GM21576 (cell line): ENCODE data around the gene UBE2G1.
A peak's percentile ranks its signal among the peaks of the same experiment; 100 is the strongest.
"Not testable (repeated sequence)": the region's sequence is repeated elsewhere in the genome, so short reads cannot be mapped to it uniquely, and the experiment has no call there.

Source experiments
- ATAC-seq: cut with Tn5 transposase; IDR thresholded peaks from one replicate; pipeline ENCODE4 v1.9.1; 2021; ENCODE audit warnings: mild to moderate bottlenecking, moderate library complexity; ENCODE audit not compliant: unreplicated experiment

The UBE2G1 gene

DNA sequence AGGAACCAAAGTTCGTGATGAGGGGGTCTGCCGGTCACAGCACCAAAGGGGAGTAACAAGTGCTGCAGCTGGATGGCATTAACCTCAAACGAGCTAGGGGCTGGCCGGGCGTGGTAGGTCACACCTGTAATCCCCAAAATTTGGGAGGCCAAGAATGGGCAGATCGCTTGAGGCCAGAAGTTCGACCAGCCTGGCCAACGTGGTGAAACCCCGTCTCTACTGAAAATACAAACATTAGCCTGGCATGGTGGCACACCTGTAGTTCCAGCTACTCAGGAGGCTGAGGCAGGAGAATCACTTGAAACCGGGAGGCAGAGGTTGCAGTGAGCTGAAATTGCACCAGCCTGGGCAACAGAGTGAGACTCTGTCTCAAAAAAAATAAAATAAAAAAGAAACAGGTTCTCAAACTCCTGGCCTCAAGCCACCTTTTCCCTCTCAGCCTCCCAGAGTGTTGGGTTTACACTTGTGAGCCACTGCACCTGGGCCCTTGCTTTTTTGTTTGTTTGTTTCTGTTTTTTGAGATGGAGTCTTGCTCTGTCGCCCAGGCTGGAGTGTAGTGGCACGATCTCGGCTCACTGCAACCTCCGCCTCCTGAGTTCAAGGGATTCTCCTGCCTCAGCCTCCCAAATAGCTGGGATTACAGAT lies 9.4 kb upstream of the UBE2G1 start:
- not testable (repeated sequence) for ATAC-seq

GRCh38 chr17:4375039-4375748 lies 8.7 kb upstream of the UBE2G1 start:
- peak; percentile 70 for ATAC-seq

DNA sequence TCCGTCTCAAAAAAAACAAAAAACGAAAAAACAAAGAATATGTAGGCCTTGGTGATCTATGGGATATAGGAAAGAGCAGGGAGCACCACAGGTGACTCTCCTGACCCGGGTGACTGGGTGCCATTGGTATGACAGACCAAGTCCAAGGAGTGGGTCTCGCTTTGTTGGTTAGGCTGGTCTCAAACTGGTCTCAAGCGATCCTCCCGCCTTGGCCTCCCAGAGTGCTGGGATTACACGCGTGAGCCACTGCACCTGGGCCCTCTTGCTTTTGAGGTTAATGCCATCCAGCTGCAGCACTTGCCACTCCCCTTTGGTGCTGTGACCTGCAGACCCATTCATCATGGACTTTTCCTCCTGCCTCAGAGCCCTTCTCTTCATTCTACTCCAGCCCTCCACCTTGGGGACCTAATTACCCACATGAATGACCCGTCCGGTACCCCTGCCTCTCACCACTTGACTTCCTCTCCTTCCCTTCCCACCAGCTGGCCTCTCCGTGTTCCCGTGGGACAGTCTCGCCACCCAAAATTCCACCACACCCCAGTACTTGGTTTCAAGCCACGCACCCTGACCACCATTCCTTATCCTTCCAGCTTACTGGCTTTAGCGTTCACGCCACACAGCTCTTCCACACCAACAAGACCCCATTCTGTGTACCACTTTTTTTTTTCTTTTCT lies 3.2 kb upstream of the UBE2G1 start:
- ATAC-seq, result no peak

DNA sequence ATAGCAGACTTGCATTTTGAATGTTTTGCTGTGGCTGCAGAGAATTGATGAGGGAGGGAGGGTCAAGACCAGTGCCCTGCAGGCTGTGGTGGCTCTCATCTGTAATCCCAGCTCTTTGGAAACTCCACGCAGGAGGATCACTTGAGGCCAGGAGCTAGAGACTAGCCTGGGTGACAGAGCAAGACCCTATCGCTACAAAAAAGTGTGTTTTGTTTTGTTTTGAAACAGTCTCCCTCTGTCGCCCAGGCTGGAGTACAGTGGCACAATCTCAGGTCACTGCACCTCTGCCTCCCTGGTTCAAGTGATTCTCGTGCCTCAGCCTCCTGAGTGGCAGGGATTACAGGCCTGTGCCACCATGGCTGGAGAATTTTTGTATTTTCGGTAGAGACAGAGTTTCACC lies 1.9 kb upstream of the UBE2G1 start:
- no peak for ATAC-seq

GRCh38 chr17:4367177-4367576 lies 702 bp upstream of the UBE2G1 start:
- ATAC-seq, result not testable (repeated sequence)

DNA sequence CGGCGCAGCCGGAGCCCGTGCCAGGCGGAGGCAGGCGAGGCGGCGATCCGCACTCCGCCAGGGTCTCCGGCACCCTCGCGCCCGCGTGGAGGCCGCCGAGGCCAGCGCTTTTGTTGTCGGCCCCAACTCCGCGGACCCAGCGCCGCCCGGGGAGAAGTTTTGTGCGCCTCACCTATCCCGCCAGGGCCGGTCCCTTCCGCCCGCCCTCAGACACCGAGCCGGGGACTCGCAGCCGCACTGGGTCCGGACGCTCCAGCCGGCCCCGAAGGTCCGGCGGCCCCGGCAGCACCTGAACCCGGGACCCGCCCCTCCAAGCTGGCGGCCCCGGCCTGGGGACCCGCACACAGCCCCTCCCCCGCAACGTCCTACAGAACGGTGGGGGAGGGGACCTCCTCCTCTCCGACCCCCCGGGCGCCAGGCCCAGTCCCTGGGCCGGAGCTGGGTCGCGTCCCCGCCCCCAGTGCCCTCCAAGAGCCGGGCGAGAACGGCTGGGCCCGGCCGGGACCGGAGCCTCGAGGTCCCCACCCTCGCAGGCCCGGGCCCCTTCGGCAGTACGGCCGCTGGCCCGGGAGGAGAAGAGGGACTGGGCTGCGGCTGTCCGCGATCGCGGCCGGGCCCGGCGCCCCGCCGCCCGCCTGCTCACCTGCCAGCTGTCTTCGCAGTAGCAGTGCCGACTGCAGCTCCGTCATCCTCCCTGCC lies 698 bp downstream of the UBE2G1 start:
- ATAC-seq, result peak; percentile 22

GRCh38 chr17:4365103-4365627 lies 1.3 kb downstream of the UBE2G1 start:
- ATAC-seq, result peak; percentile 40

DNA sequence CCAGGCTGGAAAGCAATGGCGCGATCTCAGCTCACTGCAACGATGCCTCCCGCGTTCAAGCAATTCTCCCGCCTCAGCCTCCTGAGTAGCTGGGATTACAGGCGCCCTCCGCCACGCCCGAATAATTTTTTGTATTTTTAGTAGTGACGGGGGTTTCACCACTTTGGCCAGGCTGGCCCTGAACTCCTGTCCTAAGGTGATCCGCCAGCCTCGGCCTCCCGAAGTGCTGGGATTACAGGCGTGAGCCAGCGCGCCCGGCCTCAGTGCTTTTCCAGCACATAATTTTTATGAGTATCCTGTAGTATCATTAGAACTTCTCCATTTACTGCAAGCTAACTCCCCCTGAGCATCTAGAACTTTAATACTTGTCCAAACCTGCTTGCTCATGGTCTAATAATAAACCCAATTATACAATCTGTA lies 1.8 kb downstream of the UBE2G1 start:
- ATAC-seq, result no peak

- ATAC-seq, result no peak
These were observed 4.3 kb downstream of the UBE2G1 start for GRCh38 chr17:4362141-4362540.

DNA sequence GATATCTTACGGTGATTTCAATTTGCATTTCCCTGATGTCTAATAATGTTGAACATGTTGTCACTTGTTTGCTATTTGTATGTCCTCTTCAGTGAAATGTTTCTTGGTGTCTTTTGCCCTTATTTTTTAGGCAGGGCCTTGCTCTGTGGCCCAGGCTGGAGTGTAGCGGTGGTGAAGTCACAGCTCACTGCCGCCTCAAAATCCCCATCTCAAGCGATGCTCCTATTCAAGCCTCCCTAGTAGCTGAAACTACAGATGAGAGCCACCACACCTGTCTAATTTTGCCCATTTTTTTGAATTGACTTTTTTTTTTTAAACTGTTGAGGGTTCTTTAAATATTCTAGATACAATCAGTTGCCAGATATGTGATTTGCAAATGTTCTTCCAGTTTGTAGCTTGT lies 8.3 kb downstream of the UBE2G1 start:
- no peak for ATAC-seq

- no peak for ATAC-seq
These were observed 8.8 kb downstream of the UBE2G1 start for GRCh38 chr17:4357671-4358070.

DNA sequence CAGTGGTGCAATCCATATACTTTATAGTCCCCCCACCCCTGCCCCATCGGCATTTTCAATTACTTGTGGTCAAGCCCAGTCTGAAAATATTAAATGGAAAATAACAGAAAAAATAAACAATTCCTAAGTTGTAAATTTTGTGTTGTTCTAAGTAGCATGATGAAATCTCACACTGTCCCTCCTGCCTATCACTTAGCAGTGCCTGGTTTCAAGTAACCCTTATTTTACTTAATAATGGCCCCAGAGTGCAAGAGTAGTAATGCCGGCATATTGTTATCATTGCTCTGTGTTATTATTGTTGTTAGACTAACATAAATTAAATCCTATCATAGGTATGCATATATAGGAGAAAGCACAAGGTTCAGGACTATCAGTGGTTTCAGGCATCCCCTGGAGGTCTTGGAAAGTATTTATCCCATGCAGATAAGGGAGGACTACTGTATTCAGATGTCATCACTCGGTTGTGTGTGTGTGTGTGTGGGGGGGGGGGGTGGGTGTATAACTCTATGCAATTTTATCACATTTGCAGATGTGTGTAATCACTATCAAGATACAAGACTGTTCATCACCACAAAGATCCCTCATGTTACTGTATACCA lies 9.3 kb downstream of the UBE2G1 start:
- no peak for ATAC-seq

GRCh38 chr17:4354862-4355514 lies 11.5 kb downstream of the UBE2G1 start:
- no peak for ATAC-seq

GRCh38 chr17:4354206-4354605 lies 12.3 kb downstream of the UBE2G1 start:
- no peak for ATAC-seq

- ATAC-seq, result not testable (repeated sequence)
These were observed 16.3 kb downstream of the UBE2G1 start for GRCh38 chr17:4350214-4350613.

DNA sequence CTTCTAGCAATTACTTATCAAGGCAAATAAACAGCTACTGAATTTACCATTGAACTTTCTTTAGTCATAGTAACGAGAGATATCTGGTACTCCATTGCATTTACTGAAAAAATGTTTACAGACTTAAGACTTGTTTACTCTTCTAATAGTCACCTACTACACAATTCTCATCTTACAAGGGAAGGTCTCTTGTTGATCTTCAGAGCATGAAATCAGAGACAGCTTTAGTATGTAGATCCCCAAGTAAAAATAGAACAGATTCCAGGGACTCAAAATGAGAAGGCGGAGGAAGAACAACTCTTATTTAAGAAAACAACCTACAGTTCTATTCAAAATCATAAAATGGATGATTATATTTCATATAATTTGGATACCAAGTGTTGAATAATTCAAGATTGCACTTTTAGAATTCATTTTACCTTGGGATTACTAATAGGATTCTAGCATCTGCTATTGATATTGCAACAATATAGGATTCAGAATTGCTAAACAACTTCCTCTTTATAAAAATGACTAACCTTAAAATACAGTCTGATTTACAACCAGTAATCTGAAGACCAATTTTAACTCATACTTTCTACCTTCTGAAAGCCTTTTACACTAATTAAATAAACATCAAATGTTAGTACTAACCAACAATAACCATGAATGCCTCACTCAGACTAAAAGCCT lies 20.8 kb downstream of the UBE2G1 start:
- ATAC-seq, result no peak

DNA sequence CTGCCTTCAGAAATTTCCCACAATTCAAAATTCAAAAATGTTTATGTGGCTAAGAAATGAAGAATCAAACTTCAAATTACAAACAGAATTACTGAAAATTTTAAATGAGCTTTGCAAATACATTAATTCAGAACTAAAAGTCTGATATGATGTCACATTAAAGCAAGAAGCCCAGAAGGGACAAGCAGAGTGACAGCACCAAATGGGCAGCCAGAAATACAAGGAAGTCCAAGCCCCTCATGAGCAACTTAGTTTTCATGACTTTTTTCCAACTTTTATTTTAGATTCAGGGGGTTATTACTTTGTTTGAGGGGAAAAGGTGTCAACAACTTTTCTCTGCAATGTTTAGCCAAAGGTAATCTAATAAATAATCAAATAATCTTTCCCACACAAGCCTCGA lies 21.5 kb downstream of the UBE2G1 start:
- no peak for ATAC-seq

GRCh38 chr17:4342535-4342934 lies 23.9 kb downstream of the UBE2G1 start:
- no peak for ATAC-seq

GRCh38 chr17:4341616-4341977 lies 24.9 kb downstream of the UBE2G1 start:
- ATAC-seq, result no peak
